HG03097 (cell line): ENCODE results near the gene LRRN2.
"Not testable (repeated sequence)": the region's sequence is repeated elsewhere in the genome, so short reads cannot be mapped to it uniquely, and the experiment has no call there.

Source experiments
- ATAC-seq: cut with Tn5 transposase; IDR thresholded peaks from one replicate; pipeline ENCODE4 v1.9.1; 2021; ENCODE audit not compliant: unreplicated experiment, low FRiP score

Gene LRRN2

DNA sequence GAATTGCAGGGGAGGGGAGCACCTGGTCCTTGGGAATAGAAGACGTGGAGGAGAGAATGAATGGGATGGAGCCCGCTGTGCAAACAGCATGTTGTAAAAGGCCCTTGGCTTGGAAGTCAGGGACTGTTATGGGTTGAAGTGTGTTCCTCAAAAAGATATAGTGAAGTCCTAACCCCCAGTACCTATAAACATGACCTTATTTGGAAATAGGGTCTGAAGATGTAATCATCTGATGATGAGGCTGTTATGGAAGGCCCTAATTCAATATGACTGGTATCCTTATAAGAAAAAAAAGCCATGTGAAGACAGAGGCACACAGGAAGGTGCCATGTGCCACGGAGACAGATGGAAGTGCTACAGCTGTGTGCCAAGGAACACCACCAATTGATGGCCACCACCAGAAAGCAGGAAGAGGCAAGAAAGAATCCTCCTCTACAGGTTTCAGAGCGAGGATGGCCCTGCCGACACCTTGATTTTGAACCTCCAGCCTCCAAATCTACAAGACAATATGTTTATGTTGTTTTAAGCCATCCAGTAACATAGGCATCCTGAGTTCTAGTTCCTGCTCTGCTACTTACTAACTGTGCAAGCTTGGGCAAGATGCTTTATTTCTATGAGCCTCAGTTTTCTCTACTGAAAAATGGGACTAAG lies 51.2 kb downstream of the LRRN2 start:
- no peak for ATAC-seq

DNA sequence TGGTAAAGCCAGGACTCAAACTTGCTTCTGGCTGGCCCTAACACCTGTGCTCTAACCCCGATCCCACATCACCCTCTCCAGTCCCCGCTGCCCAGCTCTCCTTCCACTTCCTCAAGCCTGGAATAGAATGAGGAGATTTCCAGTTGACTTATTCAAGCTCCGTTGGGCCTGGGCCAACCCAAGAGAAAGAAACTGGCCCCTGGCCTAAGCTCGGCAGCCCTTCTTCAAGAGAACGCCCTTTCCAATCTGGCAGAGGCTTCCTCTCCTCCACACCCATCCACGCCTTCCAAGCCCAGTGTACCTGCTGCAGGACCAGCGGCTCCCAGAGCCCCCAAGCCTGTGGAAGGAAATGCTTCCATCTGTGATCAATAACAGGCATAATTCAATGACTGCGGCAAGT lies 51.9 kb downstream of the LRRN2 start:
- no peak for ATAC-seq

DNA sequence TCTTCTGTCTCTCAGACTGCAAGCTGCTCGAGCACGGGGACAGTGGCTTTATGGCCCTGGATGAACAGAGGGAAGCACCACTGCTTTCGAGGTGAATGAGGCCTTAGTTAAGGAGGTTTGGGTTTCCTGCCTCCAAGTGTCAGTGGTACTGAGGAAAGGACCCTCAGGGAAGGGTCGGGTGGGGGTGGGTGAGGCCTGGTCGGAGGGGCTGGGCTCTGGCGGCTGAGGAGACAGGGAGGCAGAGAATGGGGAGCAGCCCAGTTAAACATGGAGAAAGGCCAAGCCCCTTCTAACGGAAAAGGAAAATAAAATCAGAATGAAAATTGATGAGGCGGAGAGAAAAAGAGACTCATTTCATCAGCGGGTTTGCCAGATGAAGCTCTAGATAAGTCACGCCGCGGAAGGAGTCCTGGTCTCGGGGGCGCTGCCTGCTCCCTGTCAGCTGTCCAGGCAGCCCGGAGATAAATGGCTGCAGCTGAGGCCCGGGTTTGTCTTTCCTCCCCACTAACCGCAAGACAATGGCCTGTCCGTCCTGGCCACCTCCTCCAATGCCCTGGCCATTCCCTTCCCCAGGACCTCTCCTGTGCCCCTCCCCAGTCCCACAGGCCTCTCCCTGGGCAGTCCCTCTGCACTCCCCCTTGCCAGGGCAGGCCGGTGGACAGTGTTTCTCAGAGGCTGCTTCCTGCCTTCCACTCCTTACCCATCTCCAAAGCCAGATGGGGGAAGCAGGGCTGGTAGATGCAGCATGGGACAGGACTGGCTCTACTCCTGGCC lies 55.2 kb downstream of the LRRN2 start:
- no peak for ATAC-seq

DNA sequence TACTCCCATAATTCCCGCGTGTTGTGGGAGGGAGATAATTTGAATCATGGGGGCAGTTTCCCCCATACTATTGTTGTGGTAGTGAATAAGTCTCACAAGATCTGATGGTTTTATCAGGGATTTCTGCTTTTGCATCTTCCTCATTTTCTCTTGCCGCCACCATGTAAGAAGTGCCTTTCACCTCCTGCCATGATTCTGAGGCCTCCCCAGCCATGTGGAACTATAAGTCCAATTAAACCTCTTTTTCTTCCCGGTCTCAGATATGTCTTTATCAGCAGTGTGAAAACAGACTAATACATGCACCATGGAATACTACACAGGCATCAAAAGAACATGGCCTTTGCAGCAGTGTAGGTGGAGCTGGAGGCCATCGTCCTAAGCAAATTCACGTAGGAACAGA lies 56.1 kb downstream of the LRRN2 start:
- not testable (repeated sequence) for ATAC-seq

DNA sequence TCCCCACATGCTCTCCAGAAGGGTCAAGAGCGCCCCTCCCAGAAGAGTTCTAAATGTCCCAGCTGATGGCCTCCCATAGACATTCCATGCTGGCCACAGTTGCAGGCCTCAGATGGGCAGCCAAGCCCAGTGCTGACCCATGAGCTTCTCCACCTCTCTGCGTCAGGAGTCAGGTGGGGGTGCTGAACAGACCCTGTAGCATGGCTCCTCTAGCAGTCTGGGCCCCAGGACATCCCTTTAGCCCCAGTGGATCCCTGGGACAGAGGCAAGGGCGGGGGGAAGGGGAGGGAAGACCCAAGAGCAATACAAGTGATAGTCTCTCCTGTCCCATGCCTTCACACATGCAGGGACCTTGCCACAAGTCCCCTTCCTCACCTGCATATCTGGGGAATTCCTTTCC lies 56.7 kb downstream of the LRRN2 start:
- no peak for ATAC-seq

DNA sequence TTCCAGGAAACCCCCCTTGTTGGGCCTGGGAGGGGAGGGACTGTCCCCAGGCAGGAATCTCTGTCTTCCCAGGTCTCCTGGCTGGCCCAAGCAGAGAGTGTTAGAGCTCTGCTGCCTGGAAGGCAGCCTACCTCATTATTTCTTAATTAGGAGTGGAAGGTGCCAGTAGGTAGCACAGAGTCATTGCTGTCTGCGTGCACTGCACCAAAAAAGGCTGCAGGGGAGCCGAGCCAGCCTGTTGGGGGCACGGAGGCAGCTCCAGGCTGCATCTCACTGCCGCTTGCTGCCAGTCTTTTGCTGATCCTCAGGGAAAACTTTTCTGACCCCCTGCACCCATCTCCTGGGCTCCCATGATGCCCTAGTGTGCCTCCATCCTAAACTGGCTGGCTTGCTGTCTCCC lies 58.1 kb downstream of the LRRN2 start:
- no peak for ATAC-seq

DNA sequence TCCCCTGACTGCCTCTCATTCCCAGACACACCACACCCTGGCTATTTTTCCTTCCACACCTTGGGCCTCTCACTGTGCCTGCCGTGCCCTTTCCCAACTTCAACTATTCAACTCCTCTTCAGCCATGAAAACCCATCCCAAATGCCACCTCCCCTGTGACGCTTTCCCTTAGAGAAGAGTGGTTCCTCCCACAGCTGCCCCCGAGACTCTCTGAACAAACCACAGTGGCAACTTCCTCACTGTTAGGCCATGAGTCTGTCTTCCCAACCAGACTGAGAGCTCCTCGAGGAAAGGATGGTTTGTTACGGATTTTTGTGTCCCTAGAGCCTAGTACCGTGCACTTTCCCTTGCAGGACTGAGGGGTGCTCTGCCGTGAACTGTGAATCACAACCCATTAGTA lies 59.2 kb downstream of the LRRN2 start:
- no peak for ATAC-seq

DNA sequence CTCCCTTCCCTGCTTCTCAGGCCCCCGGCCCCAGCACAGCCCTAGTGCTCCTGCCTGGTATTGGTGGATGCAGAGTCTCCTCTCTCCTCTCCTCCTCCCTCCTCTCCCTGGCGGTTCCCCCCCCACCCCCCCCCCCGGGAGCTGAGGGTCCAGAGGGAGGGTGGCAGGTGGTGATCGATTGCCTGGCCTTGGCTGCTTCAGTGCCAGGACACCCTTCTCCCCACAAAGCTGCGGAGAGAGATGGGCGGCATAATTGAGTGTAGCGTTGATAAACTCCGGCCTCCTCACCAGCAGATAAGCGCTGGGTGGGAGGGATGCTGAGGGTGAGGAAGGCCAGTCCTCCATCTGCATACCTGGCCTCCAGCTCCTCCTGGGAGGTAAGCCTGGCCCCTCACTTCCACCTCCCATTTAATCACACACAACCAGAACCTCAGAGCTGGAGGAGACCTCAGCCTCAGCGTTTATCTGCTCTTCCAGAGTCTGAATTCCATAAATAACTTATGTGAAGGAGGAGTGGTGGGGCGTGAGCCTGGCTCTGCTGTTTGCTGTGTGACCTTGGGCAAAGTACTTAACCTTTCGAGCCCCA lies 60.8 kb downstream of the LRRN2 start:
- no peak for ATAC-seq

DNA sequence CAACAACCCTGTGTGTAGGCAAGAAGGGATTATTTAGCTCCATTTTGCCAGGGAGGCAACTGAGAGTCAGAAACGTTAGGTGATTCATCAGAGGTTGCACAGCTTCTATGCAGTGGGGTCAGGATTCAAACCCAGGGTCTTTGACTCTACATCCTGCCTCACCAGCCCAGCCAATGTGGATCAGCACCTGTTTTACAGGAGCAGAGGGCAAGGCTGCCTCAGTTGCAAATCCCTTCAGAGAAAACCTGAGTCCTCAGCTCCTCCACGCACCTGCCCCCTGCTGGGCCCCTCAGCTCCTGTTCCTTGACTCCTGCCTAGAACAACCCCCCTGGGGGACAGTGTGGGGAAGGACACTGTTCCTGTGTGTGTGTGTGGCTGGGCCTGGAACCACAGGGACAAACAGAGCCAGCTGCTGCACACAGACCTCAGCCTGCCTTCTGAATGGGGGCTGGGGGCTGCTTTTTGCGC lies 61.6 kb downstream of the LRRN2 start:
- no peak for ATAC-seq

DNA sequence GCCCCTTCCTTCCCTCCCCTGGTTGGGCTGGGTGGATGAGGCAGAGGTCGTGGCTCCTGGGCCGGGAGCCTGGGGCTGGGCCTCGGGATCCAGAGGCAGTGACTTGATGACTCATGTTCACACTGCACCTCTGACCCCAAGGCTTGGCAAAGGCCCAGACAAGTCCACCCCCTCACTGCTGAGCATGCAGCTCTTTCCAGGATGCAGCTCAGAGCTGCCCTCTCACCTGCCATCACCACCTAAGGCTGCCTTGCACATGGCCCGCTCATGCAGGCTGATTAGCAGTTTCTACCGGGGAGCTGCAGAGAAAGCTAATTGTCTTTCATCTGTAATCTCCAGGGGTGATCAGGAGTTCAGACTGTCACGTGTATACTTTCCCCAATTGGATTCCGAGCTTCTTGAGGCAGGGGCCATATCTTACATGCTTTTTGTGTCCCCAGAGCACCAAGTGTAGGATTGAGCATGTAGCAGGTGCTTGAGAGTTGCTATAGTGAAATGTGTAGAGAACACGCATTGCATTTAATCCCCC lies 62.1 kb downstream of the LRRN2 start:
- no peak for ATAC-seq

DNA sequence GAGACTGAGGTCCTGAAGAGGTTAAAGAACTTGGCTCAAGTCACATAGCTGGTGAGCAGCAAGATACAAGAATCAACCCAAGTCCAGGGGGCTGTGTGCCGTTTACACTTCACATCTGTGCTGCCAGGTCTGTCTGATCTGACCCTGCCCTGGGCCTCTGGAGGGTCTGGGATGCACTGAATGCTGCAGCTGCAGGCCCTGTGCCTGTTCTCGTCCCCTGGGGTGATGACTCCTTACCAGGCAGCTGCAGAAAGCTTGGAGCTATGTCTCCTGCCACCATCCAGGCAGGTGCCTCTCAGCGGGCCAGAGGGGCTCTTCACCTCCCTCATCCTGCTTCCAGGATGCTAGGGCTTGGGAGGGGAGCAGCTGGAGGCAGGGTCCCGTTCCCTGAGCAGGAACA lies 63.5 kb downstream of the LRRN2 start:
- no peak for ATAC-seq

DNA sequence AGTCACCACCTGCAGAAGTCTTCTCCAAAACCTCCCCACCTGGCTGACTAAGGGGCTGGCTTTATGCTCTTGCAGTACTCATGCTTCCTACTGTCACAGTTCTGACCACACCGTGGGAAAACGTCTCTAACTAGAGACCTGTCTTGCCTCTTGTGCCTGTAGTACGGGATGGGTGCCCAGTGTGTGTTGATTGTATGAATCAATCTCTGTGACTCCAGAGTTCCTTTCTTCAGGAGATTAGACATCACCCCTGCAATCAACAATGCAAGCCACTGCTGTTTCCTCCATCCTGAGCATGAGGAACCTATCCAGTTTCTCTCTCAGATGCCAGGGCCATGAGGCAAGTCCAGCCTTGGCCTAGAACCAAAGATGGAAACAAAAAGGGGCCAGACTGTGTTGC lies 64.1 kb downstream of the LRRN2 start:
- ATAC-seq = no peak

DNA sequence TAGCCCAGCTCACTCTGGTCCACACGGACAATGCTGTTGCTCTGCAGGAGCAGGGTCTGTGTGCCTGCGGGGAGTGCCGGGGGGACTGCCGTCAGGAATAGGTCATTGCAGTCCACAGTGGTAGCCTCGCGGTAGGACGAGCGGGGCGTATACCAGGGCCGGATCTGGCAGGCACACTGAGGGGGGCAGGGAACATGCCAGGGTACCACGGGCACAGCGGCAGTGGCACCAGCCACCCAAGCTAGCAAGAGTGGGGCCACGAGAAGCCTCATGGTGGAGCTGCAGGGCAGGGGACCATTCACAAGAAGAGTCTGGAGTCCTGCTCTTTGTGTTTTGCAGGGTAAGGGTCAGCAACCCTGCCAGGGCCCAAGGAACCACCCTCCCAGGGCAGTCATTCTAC lies 65.8 kb downstream of the LRRN2 start:
- ATAC-seq = no peak

DNA sequence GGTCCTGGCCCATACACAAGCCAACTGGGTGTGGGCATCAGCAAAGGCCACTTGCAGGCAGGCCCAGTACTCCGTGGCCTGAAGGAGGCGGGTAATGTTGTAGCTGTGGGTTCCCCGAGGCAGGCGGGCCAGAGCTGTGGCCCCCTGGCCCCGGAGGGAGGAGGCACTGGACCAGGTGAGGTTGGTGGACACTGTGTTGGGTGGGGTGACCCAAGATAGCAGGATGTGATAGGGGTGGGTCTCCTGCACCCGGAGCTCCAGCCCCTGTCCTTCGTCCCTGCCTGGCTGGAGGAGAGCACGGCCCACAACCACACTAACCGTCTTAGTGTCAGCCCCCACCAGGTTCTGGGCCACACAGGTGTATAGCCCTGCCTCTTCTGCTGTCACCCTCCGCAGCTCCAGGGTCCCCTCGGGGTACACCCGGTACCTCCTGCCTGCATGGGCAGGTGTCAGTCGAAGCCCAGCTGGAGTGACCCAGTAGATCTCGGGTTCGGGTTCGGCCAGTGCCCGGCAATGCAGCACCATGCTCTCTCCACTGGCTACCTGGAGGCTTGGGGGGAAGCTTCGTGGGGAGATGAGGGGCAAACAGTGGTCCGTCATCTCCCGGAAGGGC lies 67.3 kb downstream of the LRRN2 start:
- no peak for ATAC-seq

DNA sequence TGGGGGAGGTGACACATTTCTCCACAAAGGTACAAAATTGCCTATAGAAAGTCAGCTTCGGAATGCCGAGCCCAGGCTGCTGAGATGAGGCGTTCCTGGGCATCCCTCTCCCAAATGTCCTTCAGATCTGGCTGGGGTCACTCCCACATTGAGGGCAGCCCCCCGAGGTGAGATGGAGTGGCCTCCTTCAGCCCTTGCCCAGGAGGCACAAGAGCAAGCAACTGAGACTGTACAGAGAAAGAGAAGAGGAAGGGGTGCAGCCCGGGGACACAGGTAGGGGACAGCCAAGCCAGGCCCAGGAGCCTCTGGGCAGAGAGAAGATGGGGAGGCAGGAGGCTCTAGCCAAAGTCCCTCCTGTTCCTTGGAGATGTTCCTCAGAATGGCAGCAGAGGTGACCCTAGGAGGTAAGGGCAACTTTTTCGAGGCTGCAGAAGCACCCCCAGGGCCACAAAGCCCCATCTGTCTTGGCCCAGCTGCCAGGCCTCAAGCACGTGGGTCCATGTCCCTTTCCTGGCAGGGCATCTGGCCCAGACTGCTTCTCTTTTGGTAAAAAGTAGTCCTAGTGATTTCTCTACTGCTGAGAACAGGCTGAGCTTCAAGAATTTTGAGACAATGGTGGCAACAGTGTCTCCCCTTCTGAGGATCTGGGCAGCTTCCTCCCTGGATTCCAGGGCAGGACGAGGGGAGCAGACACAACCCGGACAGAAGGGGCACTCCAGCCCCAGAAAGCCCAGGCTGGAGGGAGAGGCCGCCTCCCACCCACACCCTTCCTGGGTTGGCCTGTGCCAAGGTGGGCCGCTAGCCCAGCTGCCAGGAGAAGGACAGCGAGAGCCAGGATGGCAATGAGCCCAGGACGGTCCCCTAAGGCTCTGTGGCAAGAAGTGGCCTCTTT lies 68.0 kb downstream of the LRRN2 start:
- no peak for ATAC-seq

DNA sequence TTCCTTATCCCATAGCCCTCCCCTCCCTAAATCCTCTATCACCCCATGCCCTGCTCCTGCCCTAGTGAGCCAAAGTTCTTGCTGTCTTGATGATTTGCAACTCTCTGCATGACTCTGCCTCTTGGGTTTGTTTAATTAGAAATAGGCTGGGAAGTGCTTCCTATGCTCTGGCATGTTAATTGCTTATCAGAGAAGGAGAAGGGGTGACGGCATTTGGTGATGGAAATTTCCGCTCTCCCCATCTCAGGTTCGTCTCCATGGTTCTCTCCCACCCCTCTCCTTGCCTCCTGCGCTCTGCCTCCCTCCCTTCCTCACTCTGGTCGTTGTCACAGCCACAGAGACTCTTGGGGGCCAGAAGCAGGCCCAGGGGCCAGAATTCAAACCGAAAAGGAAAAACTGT lies 68.9 kb downstream of the LRRN2 start:
- no peak for ATAC-seq

DNA sequence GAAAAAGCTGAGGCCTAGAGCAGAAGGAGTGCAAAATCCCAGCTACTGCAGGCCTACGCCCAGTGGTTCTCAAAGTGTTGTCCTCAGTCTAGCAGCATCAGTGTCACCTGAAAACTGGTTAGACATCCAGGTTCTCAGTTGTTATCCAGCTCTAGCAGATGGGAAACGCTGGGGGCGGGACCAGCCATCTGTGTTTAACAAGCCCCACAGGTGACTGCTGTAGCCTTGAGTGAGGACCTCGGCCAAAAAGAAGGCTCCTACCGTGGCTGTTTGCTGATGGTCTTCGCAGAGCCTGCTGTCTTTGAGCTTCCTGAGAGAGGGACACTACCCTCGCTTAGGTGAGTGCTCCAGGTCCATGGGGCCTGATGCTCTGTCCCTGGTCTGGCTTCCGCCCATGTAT lies 69.7 kb downstream of the LRRN2 start:
- ATAC-seq = no peak

DNA sequence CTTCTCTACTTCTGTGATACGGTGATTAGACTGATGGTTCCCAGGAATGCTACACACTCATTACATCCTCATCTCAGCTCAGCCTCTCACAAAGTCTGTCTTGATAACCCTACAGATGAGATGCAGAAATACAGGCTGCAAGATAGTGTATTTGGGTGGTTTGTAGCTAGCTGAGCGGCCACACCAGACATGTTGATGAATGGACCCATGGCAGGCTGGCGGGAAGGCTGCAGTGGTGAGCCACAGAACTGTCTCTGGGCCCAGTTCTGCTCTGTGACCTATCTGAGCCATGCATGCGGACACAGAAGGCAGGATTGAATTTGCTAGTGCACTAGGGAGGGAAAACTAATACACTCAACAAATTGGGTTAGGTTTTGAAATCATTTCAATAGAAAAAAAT lies 71.9 kb downstream of the LRRN2 start:
- no peak for ATAC-seq

DNA sequence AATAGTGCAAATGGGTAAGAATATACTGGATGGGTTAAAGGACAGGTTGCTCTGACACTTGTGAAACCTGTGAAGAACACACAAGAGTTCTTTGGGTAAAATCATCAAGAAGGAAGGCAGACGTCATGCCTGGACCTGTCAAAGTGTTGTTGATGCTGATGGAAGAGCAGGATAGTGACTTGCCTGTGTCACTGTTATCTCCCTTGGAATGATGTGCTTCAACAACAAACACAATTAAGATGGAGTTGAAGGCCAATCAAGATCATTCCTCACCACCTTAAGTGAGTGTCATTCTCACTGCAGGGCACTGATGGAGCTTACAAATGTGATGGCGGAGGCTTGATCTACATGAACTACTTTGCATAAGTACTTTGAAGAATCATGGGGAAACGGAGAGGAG lies 73.2 kb downstream of the LRRN2 start:
- no peak for ATAC-seq

DNA sequence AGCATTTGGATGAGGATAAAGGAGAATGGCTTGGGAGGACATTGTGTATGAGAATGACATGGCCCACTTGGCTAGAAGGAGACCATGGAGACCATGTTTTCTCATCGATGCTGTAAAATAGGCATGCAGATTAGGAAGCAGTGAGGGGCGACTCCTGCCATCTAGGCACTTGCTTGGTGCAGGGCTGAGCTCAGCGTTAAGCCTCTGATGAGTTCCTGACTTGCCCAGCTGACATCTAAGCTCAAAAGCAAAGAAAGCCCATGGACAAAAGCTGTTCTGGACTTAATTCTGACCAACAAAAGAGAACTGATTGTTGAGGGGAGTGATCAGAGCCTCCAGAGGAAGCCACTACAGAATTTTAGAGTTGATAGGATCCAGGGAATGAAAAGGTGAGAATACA lies 74.5 kb downstream of the LRRN2 start:
- no peak for ATAC-seq
